Naive thymus-derived CD4-positive, alpha-beta T cell (primary cell): ENCODE results near the gene STYXL1. TPM values are rescaled to one million over a fixed set of nuclear protein-coding genes. Genes with fewer than 3 reads are reported as not detected.
"Not testable (repeated sequence)": the region's sequence is repeated elsewhere in the genome, so short reads cannot be mapped to it uniquely, and the experiment has no call there.

ENCODE experiments used
- ATAC-seq: fragments of 150-1000 bp; cut with Tn5 transposase; 2 replicates; pipeline ENCODE4 v1.10.0; 2021; ENCODE audit warnings: mild to moderate bottlenecking, moderate library complexity
- CTCF ChIA-PET: fragments of 350-600 bp; sonication (Branson Sonifier 250); formaldehyde crosslinking; loops from one replicate; lab custom pipeline; 2021; ENCODE audit warnings: antibody characterized with exemption; lab: Charles Lee
- POLR2A ChIA-PET: fragments of 350-600 bp; sonication (Branson Sonifier 250); formaldehyde crosslinking; loops from one replicate; lab custom pipeline; 2021; ENCODE audit warnings: antibody characterized with exemption, inconsistent platforms; lab: Charles Lee
- DNase-seq, 9 donors: peaks; one replicate each; pipeline versions ENCODE4 v3.0.0 to v3.0.0-alpha.2; 2020 to 2022; ENCODE audit warnings: mixed read lengths in 1 of 9
- H3K27ac ChIP-seq: one replicate; pipeline ENCODE4 v1.7.0; 2013; ENCODE audit warnings: mild to moderate bottlenecking, low read depth, low read length, moderate library complexity
- H3K27me3 ChIP-seq, 2 donors: one replicate each; pipeline ENCODE4 v1.7.0; 2013; ENCODE audit warnings: low read length in 2 of 2, mild to moderate bottlenecking in 2 of 2, moderate library complexity in 2 of 2; ENCODE audit not compliant: control insufficient read depth in 2 of 2, insufficient read depth in 2 of 2
- H3K36me3 ChIP-seq, 3 experiments: 1 replicate in 2 of 3; 2 replicates in 1 of 3; pipeline ENCODE4 v1.7.0; 2013; ENCODE audit warnings: low read length in 3 of 3, mild to moderate bottlenecking in 3 of 3, moderate library complexity in 1 of 3; ENCODE audit not compliant: insufficient read depth in 3 of 3, control insufficient read depth in 2 of 3
- H3K4me1 ChIP-seq, 2 donors: one replicate each; pipeline ENCODE4 v1.7.0; 2013; ENCODE audit warnings: low read length in 2 of 2, mild to moderate bottlenecking in 2 of 2, moderate library complexity in 1 of 2; ENCODE audit not compliant: control insufficient read depth in 2 of 2, insufficient read depth in 2 of 2
- H3K4me3 ChIP-seq: 2 replicates; pipeline ENCODE4 v1.7.0; 2013; ENCODE audit warnings: mild to moderate bottlenecking, low read length
- H3K9me3 ChIP-seq, 3 experiments: 1 replicate in 2 of 3; 2 replicates in 1 of 3; pipeline ENCODE4 v1.7.0; 2013; ENCODE audit warnings: low read length in 3 of 3; ENCODE audit not compliant: control insufficient read depth in 2 of 3
- H3K27ac Mint-ChIP-seq, 9 donors: one replicate each; pipeline ENCODE4 v1.8.0; 2020 to 2022; ENCODE audit warnings: mixed read lengths in 9 of 9, mild to moderate bottlenecking in 8 of 9, moderate library complexity in 5 of 9, inconsistent platforms in 2 of 9
- H3K27me3 Mint-ChIP-seq, 5 donors: one replicate each; pipeline ENCODE4 v1.8.0; 2021 to 2022; ENCODE audit warnings: mixed read lengths in 5 of 5, mild to moderate bottlenecking in 1 of 5
- H3K36me3 Mint-ChIP-seq, 5 donors: one replicate each; pipeline ENCODE4 v1.8.0; 2020 to 2022; ENCODE audit warnings: mixed read lengths in 5 of 5, mild to moderate bottlenecking in 3 of 5, inconsistent platforms in 1 of 5
- H3K4me1 Mint-ChIP-seq, 7 donors: one replicate each; pipeline ENCODE4 v1.8.0; 2020 to 2022; ENCODE audit warnings: mixed read lengths in 7 of 7, mild to moderate bottlenecking in 3 of 7, inconsistent platforms in 1 of 7
- H3K4me3 Mint-ChIP-seq, 10 donors: one replicate each; pipeline ENCODE4 v1.8.0; 2020 to 2022; ENCODE audit warnings: mild to moderate bottlenecking in 10 of 10, mixed read lengths in 10 of 10, moderate library complexity in 6 of 10, inconsistent platforms in 2 of 10
- H3K9me3 Mint-ChIP-seq, 11 donors: one replicate each; pipeline ENCODE4 v1.8.0; 2020 to 2022; ENCODE audit warnings: mixed read lengths in 11 of 11, mild to moderate bottlenecking in 4 of 11, inconsistent platforms in 1 of 11, moderate library complexity in 1 of 11
- intact Hi-C, 2 donors: fragments of 100-400 bp; cut with micrococcal nuclease; formaldehyde crosslinking; loops; one replicate each; pipeline ENCODE4 v1.15.1; 2023
- polyA plus RNA-seq, 2 donors: library from polyadenylated mRNA; unstranded; fragments of 300-500 nt; fragmentation: Illumina TruSeq; gene quantifications; one replicate each; pipeline ENCODE4 v1.2.3, GENCODE V29; 2021
- total RNA-seq, 6 experiments: library from RNA in 5 of 6; stranded (reverse) in 5 of 6; gene quantifications; 1 replicate in 5 of 6; 2 replicates in 1 of 6; pipeline ENCODE4 v1.2.3 and lab custom pipeline; 2021 to 2026

Gene STYXL1
- total and polyA plus RNA-seq, 7 experiments from 2014 or later, result 11.3 to 45.5 (median 21.7) TPM

DNA sequence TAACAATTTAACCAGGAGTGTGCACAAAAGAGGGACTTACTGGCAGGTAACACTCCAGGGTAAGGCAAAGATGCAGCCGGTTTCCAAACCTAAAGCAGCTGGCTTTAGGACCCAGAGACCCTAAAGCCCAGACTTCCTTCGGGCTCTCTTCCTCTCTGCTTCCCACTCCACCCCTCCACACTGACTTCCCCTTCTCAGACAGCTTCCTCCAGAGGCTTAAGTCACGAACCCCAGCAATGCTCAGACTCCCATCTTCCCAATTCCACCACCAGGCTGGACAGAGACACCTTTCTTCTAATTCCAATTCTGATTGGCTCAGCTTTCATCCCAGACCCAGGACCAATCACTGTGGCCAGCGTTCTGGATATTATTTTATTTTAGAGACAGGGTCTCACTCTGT, 24.8 kb downstream of the STYXL1 start:
- intact Hi-C loops, result no loop called here
- POLR2A ChIA-PET, result no interaction called here
- H3K36me3 ChIP-seq, result peaks cover 0 to 18% (median 0%) of the 10 kb centered on the region in 3 experiments
- no peak overlapping the region for H3K27ac ChIP-seq
- H3K4me1 ChIP-seq, result peaks cover 7 to 10% of the 10 kb centered on the region in 2 donors
- Mint-ChIP-seq H3K27ac (peak overlapping the region in 1 of 9 donors; percentile 20), H3K9me3 (no peaks in the 10 kb centered on the region), H3K4me3 (peak overlapping the region in 1 of 10 donors; percentile 8), H3K27me3 (no peaks in the 10 kb centered on the region), H3K36me3 (peaks cover 4 to 38% (median 24%) of the 10 kb centered on the region in 5 donors), H3K4me1 (peaks cover 0 to 23% (median 19%) of the 10 kb centered on the region in 7 donors)
- no peak overlapping the region for H3K4me3 ChIP-seq
- no peak for DNase-seq
- no peaks in the 10 kb centered on the region for H3K27me3 ChIP-seq
- ATAC-seq, result peak; percentile 71
- CTCF ChIA-PET, result interaction anchor here (0.5 to 0.6 kb wide), 2 partner anchors 9 to 15 kb away, joined by 3 to 4 read pairs; no protein-coding TSS in a partner anchor
- H3K9me3 ChIP-seq, result no peaks in the 10 kb centered on the region

DNA sequence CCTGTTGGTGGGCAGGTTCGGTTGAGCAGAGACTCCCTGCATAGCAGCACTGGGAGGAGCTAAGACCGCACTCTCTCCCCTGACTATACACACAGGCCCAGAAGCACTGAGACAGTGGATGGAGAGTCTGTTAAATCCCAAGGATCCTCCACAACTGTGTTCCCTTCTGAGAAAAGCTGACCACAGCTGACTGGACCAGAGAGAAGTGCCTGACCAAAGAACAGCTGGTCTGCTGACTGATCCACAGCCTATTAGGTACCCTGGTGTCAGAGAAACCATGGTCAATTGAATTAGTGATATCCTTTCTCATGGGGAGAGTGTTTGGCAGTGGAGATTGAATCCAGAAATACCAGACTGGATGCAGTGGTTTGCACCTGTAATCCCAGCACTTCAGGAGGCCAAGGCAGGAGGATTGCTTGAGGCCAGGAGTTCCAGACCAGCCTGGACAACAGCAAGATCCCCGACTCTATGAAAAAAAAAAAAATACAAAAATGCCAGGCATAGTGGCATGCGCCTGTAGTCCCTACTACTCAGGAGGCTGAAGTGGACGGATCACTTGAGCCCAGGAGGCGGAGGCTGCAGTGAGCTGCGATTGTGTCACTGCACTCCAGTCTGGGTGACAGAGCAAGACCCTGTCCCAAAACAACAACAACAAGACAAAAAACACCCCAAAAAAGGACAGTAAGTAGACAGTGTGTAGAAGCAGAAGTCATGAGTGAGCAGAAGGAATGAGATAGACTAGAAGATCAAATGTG, 25.6 kb downstream of the STYXL1 start:
- no peak overlapping the region for H3K4me3 Mint-ChIP-seq
- DNase-seq, result no peak
- peaks cover 0 to 23% (median 19%) of the 10 kb centered on the region in 7 donors for H3K4me1 Mint-ChIP-seq
- peaks cover 0 to 16% (median 0%) of the 10 kb centered on the region in 3 experiments for H3K36me3 ChIP-seq
- peak overlapping the region in 3 of 9 donors; percentile 10 to 51 (median 34) for H3K27ac Mint-ChIP-seq
- peaks cover 7 to 10% of the 10 kb centered on the region in 2 donors for H3K4me1 ChIP-seq
- H3K27ac ChIP-seq, result no peak overlapping the region
- H3K27me3 ChIP-seq, result no peaks in the 10 kb centered on the region
- no peak overlapping the region for H3K4me3 ChIP-seq
- H3K9me3 Mint-ChIP-seq, result no peaks in the 10 kb centered on the region
- intact Hi-C loops, result no loop called here
- H3K9me3 ChIP-seq, result no peaks in the 10 kb centered on the region
- POLR2A ChIA-PET, result no interaction called here
- ATAC-seq, result no peak
- CTCF ChIA-PET, result interaction anchor here (0.5 to 3.5 kb wide), 3 partner anchors 10 to 157 kb away, joined by 3 to 56 read pairs (median 4); no protein-coding TSS in a partner anchor
- H3K27me3 Mint-ChIP-seq, result no peaks in the 10 kb centered on the region
- peaks cover 6 to 43% (median 25%) of the 10 kb centered on the region in 5 donors for H3K36me3 Mint-ChIP-seq

DNA sequence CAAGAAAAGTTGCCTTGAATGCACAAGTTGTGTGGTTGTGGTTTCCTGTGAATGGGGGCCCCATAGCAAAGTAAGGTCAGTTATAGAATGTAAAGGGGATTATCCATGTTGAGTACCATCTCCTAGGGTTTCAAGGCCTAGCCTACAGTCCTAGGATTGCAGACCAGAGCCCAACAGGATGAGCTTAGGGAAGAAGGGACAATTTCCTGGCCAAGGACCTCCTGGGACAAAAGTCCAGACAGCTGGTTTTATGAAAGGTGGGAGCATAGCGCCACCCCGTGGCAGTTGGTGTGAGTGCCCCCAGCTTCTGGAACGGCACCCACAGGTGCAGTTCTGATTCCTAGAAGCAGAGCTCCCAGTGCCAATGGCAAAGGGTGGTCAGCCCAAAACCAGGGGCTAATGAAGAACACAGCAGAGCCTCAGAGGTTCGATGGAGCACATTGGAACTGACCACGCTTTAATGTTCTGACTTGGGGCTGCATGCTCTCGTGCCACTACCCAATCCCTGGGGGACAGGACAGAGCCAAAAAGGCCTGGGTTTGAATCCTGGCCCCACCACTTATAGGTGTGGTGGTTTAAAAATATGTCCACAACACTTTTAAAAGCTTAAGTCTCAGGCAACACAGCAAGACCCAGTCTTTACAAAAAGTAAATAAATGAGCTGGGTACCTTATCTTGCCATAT, 27.6 kb downstream of the STYXL1 start:
- H3K27ac Mint-ChIP-seq, result peak overlapping the region in 1 of 9 donors; percentile 14
- no peak overlapping the region for H3K27ac ChIP-seq
- peak; percentile 75 for ATAC-seq
- H3K4me1 ChIP-seq, result peaks cover 7 to 10% of the 10 kb centered on the region in 2 donors
- peaks cover 0 to 10% (median 0%) of the 10 kb centered on the region in 3 experiments for H3K36me3 ChIP-seq
- no peaks in the 10 kb centered on the region for H3K9me3 ChIP-seq
- peak overlapping the region in 1 of 10 donors; percentile 40 for H3K4me3 Mint-ChIP-seq
- H3K27me3 ChIP-seq, result no peaks in the 10 kb centered on the region
- no peak overlapping the region for H3K4me3 ChIP-seq
- H3K4me1 Mint-ChIP-seq, result peaks cover 0 to 23% (median 19%) of the 10 kb centered on the region in 7 donors
- POLR2A ChIA-PET, result interaction anchor here (0.9 to 1.4 kb wide), 3 partner anchors 104 to 153 kb away, joined by 3 to 4 read pairs (median 3); no protein-coding TSS in a partner anchor
- H3K27me3 Mint-ChIP-seq, result no peaks in the 10 kb centered on the region
- CTCF ChIA-PET, result interaction anchor here (0.6 to 3.5 kb wide), 23 partner anchors 9 to 1062 kb away, joined by 3 to 56 read pairs (median 4); partner anchors contain the start of genes POR and RHBDD2
- peak; percentile 40 to 73 (median 58) for DNase-seq
- no peaks in the 10 kb centered on the region for H3K9me3 Mint-ChIP-seq
- peaks cover 8 to 54% (median 29%) of the 10 kb centered on the region in 5 donors for H3K36me3 Mint-ChIP-seq
- intact Hi-C loops, result loop anchor here (1.0 kb wide), 3 partner anchors 154 to 281 kb away; no protein-coding TSS in a partner anchor

- DNase-seq, H3K9me3 ChIP-seq, ATAC-seq, H3K27me3 Mint-ChIP-seq, H3K4me3 Mint-ChIP-seq, H3K9me3 Mint-ChIP-seq, CTCF ChIA-PET, H3K27ac Mint-ChIP-seq, H3K27me3 ChIP-seq, H3K4me3 ChIP-seq, intact Hi-C loops, H3K27ac ChIP-seq: not testable (repeated sequence)
- H3K36me3 ChIP-seq, result peaks cover 0 to 10% (median 0%) of the 10 kb centered on the region in 3 experiments
- peaks cover 7 to 10% of the 10 kb centered on the region in 2 donors for H3K4me1 ChIP-seq
- Mint-ChIP-seq H3K4me1 (peaks cover 0 to 23% (median 19%) of the 10 kb centered on the region in 7 donors), H3K36me3 (peaks cover 8 to 54% (median 37%) of the 10 kb centered on the region in 5 donors)
- POLR2A ChIA-PET, result interaction anchor here (0.6 kb wide), 1 partner anchor 17 kb away, joined by 4 read pairs; no protein-coding TSS in a partner anchor
Observed at GRCh38 chr7:76018520-76018919, 29.3 kb downstream of the STYXL1 start.

DNA sequence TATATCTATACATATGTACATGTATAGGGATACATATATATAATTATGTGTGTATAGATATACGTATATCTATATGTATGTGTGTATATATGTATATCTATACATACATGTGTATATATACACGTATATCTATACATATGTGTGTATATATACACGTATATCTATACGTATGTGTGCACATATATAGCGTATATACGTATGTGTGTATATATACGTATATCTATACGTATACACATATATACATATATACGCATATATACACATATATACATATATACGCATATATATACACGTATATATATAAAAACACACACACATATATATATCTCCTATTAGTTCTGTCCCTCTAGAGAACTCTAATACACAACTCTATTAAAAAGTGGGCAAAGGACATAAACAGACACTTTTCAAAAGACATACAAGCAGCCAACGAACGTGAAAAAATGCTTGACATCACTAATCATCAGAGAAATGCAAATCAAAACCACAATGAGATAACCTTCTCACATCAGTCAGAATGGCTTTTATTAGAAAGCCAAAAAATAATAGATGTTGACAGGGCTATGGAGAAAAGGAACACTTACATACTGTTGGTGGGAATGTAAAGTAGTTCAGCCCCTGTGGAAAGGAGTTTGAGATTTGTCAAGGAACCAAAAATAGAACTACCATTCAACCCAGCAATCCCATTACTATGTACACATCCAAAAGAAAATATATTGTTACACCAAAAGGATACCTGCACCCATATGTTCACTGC, 31.4 kb downstream of the STYXL1 start:
- no peak for ATAC-seq
- H3K36me3 Mint-ChIP-seq, result peaks cover 8 to 54% (median 30%) of the 10 kb centered on the region in 5 donors
- CTCF ChIA-PET, result no interaction called here

DNA sequence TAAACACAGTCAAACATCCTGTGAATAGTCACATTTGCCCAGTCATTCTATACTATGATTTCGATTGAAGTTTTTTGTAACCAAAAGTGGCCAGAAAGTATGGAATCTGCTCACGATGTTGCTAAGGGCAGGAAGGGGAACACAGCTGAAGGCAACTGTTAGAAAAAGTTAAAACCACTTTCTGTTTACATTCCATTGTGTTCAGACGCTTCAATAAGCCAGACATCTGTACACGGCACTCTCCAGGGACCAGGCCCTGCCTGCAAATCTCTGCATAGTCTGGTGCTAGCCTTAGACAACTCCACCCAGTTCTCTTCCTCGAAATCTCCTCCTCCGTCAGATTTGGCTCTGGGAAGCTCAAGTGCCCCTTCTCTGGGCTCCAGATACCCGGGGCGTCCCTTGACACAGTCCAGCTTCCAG, 36.3 kb downstream of the STYXL1 start:
- Histone ChIP-seq H3K36me3 (no peaks in the 10 kb centered on the region), H3K27ac (no peak overlapping the region), H3K27me3 (no peaks in the 10 kb centered on the region), H3K4me1 (peaks cover 15 to 25% of the 10 kb centered on the region in 2 donors), H3K9me3 (no peaks in the 10 kb centered on the region), H3K4me3 (no peak overlapping the region)
- Mint-ChIP-seq H3K27ac (no peak overlapping the region), H3K4me3 (no peak overlapping the region), H3K27me3 (peaks cover 0 to 2% (median 0%) of the 10 kb centered on the region in 5 donors), H3K36me3 (peaks cover 0 to 33% (median 19%) of the 10 kb centered on the region in 5 donors), H3K9me3 (no peaks in the 10 kb centered on the region), H3K4me1 (peaks cover 22 to 37% (median 29%) of the 10 kb centered on the region in 7 donors)
- ChIA-PET POLR2A (no interaction called here), CTCF (interaction anchor here (1.1 to 2.0 kb wide), 2 partner anchors 9 to 145 kb away, joined by 3 to 8 read pairs; no protein-coding TSS in a partner anchor)
- DNase-seq (no peak), ATAC-seq (no peak)
- intact Hi-C loops, result no loop called here

More for the DNA sequence above, 31.4 kb downstream of the STYXL1 start:
- Histone ChIP-seq H3K4me1 (peaks cover 7 to 10% of the 10 kb centered on the region in 2 donors), H3K27me3 (no peaks in the 10 kb centered on the region), H3K9me3 (no peaks in the 10 kb centered on the region), H3K36me3 (peaks cover 0 to 2% (median 0%) of the 10 kb centered on the region in 3 experiments), H3K27ac (no peak overlapping the region), H3K4me3 (no peak overlapping the region)
- intact Hi-C loops, result no loop called here
- Mint-ChIP-seq H3K4me3 (no peak overlapping the region), H3K27me3 (no peaks in the 10 kb centered on the region), H3K9me3 (no peaks in the 10 kb centered on the region), H3K27ac (no peak overlapping the region), H3K4me1 (peaks cover 0 to 14% (median 12%) of the 10 kb centered on the region in 7 donors)
- DNase-seq, result no peak
- POLR2A ChIA-PET, result no interaction called here
